22Rv1 (cell line): ENCODE data around the gene CPSF4.

Experiments
- H3K27ac ChIP-seq: fragments of 450-650 bp; 2 replicates; pipeline ENCODE4 v1.5.1; 2017
- CTCF ChIP-seq: fragments of 450-650 bp; IDR thresholded peaks from 2 replicates; pipeline ENCODE4 v1.5.1; 2017; ENCODE audit warnings: mild to moderate bottlenecking
- ZFX ChIP-seq: fragments of 450-650 bp; IDR thresholded peaks from 2 replicates; pipeline ENCODE4 v1.6.1; 2017; ENCODE audit warnings: antibody characterized with exemption, borderline replicate concordance

Gene CPSF4

GRCh38 chr7:99420986-99421385, 17.8 kb upstream of the CPSF4 start:
- peak overlapping the region; percentile 53 for H3K27ac ChIP-seq

GRCh38 chr7:99422186-99422585, 16.6 kb upstream of the CPSF4 start:
- TF ChIP-seq CTCF, result no peak
- TF ChIP-seq ZFX, result no peak
- peak overlapping the region; percentile 53 for H3K27ac ChIP-seq

More at GRCh38 chr7:99420986-99421385, 17.8 kb upstream of the CPSF4 start:
- TF ChIP-seq ZFX (no peak), CTCF (no peak)

- TF ChIP-seq ZFX (no peak), CTCF (no peak)
- H3K27ac ChIP-seq, result peak overlapping the region; percentile 53
Measured at GRCh38 chr7:99422625-99423024, 16.1 kb upstream of the CPSF4 start.

- peak overlapping the region; percentile 53 for H3K27ac ChIP-seq
- TF ChIP-seq CTCF, result no peak
- TF ChIP-seq ZFX, result no peak
Measured at GRCh38 chr7:99424932-99425730, 13.6 kb upstream of the CPSF4 start.

GRCh38 chr7:99428972-99429566, 9.7 kb upstream of the CPSF4 start:
- peak overlapping the region; percentile 99 for H3K27ac ChIP-seq
- TF ChIP-seq ZFX, result no peak
- no peak for TF ChIP-seq CTCF

GRCh38 chr7:99429756-99430155, 9.0 kb upstream of the CPSF4 start:
- peak overlapping the region; percentile 99 for H3K27ac ChIP-seq
- TF ChIP-seq CTCF (no peak), ZFX (no peak)

- H3K27ac ChIP-seq, result peak overlapping the region; percentile 99
Measured at GRCh38 chr7:99431756-99432540, 6.8 kb upstream of the CPSF4 start.
